ENCODE measurements around the gene FRMD5. TPM values are rescaled to one million over a fixed set of nuclear protein-coding genes. Genes with fewer than 3 reads are reported as not detected.

FRMD5 gene
- total RNA-seq, 1 experiment from 2014 or later: 0.98 TPM

- no peak for DNase-seq (ENCODE audit: unreplicated experiment)
- ChIA-PET POLR2A (no interaction called here), CTCF (no interaction called here)
- no peak overlapping the region for H3K27ac Mint-ChIP-seq (ENCODE audit: low read depth, unreplicated experiment)
- H3K9me3 Mint-ChIP-seq (ENCODE audit: unreplicated experiment): no peaks in the 10 kb centered on the region
- no peak overlapping the region for H3K4me3 Mint-ChIP-seq (ENCODE audit: unreplicated experiment)
- H3K27me3 Mint-ChIP-seq (ENCODE audit: insufficient read depth, unreplicated experiment): no peaks in the 10 kb centered on the region
- BruUV-seq (replicated peaks): no TSS peak
- intact Hi-C loops (cut with micrococcal nuclease): no loop called here
- TF ChIP-seq CTCF (IDR thresholded peaks at IDR 0.05; ENCODE audit: unreplicated experiment): no peak
- no peaks in the 10 kb centered on the region for H3K36me3 Mint-ChIP-seq (ENCODE audit: insufficient read depth, unreplicated experiment)
- peaks cover 13% of the 10 kb centered on the region for H3K4me1 Mint-ChIP-seq (ENCODE audit: insufficient read depth, unreplicated experiment)
These were observed 286.5 kb downstream of the FRMD5 start for GRCh38 chr15:43908516-43909050.

GRCh38 chr15:43905755-43906154 is 289.3 kb downstream of the FRMD5 start:
- ChIA-PET CTCF (interaction anchor here (0.5 to 5.9 kb wide), 12 partner anchors 11 to 813 kb away, joined by 3 to 82 read pairs (median 5); no protein-coding TSS in a partner anchor), POLR2A (no interaction called here)
- H3K4me3 Mint-ChIP-seq (ENCODE audit: unreplicated experiment): no peak overlapping the region
- H3K36me3 Mint-ChIP-seq (ENCODE audit: insufficient read depth, unreplicated experiment): no peaks in the 10 kb centered on the region
- H3K9me3 Mint-ChIP-seq (ENCODE audit: unreplicated experiment): no peaks in the 10 kb centered on the region
- TF ChIP-seq CTCF (IDR thresholded peaks at IDR 0.05; ENCODE audit: unreplicated experiment): no peak
- H3K4me1 Mint-ChIP-seq (ENCODE audit: insufficient read depth, unreplicated experiment): peaks cover 5% of the 10 kb centered on the region
- peak; percentile 4 for DNase-seq (ENCODE audit: unreplicated experiment)
- intact Hi-C loops (cut with micrococcal nuclease): no loop called here
- BruUV-seq (replicated peaks): no TSS peak
- H3K27ac Mint-ChIP-seq (ENCODE audit: low read depth, unreplicated experiment): no peak overlapping the region
- H3K27me3 Mint-ChIP-seq (ENCODE audit: insufficient read depth, unreplicated experiment): no peaks in the 10 kb centered on the region

GRCh38 chr15:43903864-43904290 is 291.2 kb downstream of the FRMD5 start:
- POLR2A ChIA-PET: interaction anchor here (0.5 to 0.8 kb wide), 4 partner anchors 162 to 359 kb away, joined by 3 to 6 read pairs (median 4); no protein-coding TSS in a partner anchor
- Mint-ChIP-seq H3K27ac (ENCODE audit: low read depth, unreplicated experiment) (no peak overlapping the region), H3K27me3 (ENCODE audit: insufficient read depth, unreplicated experiment) (no peaks in the 10 kb centered on the region), H3K36me3 (ENCODE audit: insufficient read depth, unreplicated experiment) (no peaks in the 10 kb centered on the region), H3K4me3 (ENCODE audit: unreplicated experiment) (peak overlapping the region; percentile 4), H3K4me1 (ENCODE audit: insufficient read depth, unreplicated experiment) (peaks cover 5% of the 10 kb centered on the region), H3K9me3 (ENCODE audit: unreplicated experiment) (no peaks in the 10 kb centered on the region)
- CTCF ChIA-PET: interaction anchor here (0.6 to 5.9 kb wide), 43 partner anchors 8 to 1005 kb away, joined by 3 to 82 read pairs (median 4); no protein-coding TSS in a partner anchor
- peak; percentile 88 for TF ChIP-seq CTCF (IDR thresholded peaks at IDR 0.05; ENCODE audit: unreplicated experiment)
- DNase-seq (ENCODE audit: unreplicated experiment): peak; percentile 77
- no TSS peak for BruUV-seq (replicated peaks)
- intact Hi-C loops (cut with micrococcal nuclease): loop anchor here (1.0 to 5.0 kb wide), 5 partner anchors 33 to 598 kb away; no protein-coding TSS in a partner anchor

GRCh38 chr15:43901495-43901894 is 293.6 kb downstream of the FRMD5 start:
- Mint-ChIP-seq H3K4me1 (ENCODE audit: insufficient read depth, unreplicated experiment) (peaks cover 5% of the 10 kb centered on the region), H3K27ac (ENCODE audit: low read depth, unreplicated experiment) (no peak overlapping the region), H3K4me3 (ENCODE audit: unreplicated experiment) (no peak overlapping the region), H3K27me3 (ENCODE audit: insufficient read depth, unreplicated experiment) (no peaks in the 10 kb centered on the region), H3K9me3 (ENCODE audit: unreplicated experiment) (no peaks in the 10 kb centered on the region), H3K36me3 (ENCODE audit: insufficient read depth, unreplicated experiment) (no peaks in the 10 kb centered on the region)
- POLR2A ChIA-PET: no interaction called here
- TF ChIP-seq CTCF (IDR thresholded peaks at IDR 0.05; ENCODE audit: unreplicated experiment): no peak
- DNase-seq (ENCODE audit: unreplicated experiment): no peak
- no TSS peak for BruUV-seq (replicated peaks)
- intact Hi-C loops (cut with micrococcal nuclease): loop anchor here (5.0 kb wide), 2 partner anchors 36 to 601 kb away; no protein-coding TSS in a partner anchor
- CTCF ChIA-PET: interaction anchor here (0.6 to 3.7 kb wide), 4 partner anchors 12 to 491 kb away, joined by 3 to 43 read pairs (median 4); no protein-coding TSS in a partner anchor

Measured in MCF 10A (cell line).